Measurements from ENCODE around the gene TBC1D9. TPM values are rescaled to one million over a fixed set of nuclear protein-coding genes. Genes with fewer than 3 reads are reported as not detected.
A peak's percentile ranks its signal among the peaks of the same experiment; 100 is the strongest.

Gene TBC1D9
- total RNA-seq, 2 experiments from 2014 or later = 1.0 to 13.0 TPM

DNA sequence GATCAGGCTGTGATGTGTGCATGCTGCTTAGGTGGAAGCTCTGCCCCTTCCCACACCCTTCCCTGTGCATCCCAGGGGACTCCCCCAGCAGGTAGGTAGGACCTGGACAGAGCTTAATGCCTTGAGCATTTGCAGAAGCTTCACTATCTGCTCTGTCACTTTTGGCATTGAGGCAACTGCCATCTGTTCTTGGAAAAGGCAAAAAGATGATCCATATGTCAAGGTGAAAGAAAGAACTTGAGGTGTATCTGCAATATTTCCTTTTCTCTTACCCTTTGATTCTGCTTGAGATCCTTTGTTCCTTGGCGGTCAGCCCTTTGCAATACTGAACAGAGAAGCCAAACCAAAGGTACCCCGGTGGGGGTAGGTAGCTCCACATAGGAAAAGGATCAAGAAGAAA is 37.1 kb upstream of the TBC1D9 start:
- DNase-seq (ENCODE audit: low spot score) = no peak
- Histone ChIP-seq H3K4me2 (ENCODE audit: low read length) (no peak overlapping the region), H3K79me2 (ENCODE audit: insufficient read depth, low read depth, low read length) (no peaks in the 10 kb centered on the region), H3K36me3 (ENCODE audit: insufficient read depth, low read length) (no peaks in the 10 kb centered on the region; the same call in 1 of the 2 replicates), H2AFZ (ENCODE audit: low read length) (no peak overlapping the region), H3K9me2 (ENCODE audit: insufficient read depth, low read length) (no peaks in the 10 kb centered on the region), H3K9me3 (ENCODE audit: low read length) (peaks cover 6% of the 10 kb centered on the region), H4K20me1 (ENCODE audit: insufficient read depth, low read length) (no peaks in the 10 kb centered on the region), H3K27ac (ENCODE audit: low read depth, low read length, poor library complexity, severe bottlenecking) (no peak overlapping the region), H3K4me3 (ENCODE audit: low read depth, low read length, poor library complexity, severe bottlenecking) (no peak overlapping the region), H3K4me1 (ENCODE audit: insufficient read depth, low read length, poor library complexity, severe bottlenecking) (peaks cover 46% of the 10 kb centered on the region)
- intact Hi-C loops (cut with micrococcal nuclease; ENCODE audit: unreplicated experiment) = loop anchor here (5.0 kb wide), 1 partner anchor 36 kb away; the partner anchor contains the start of gene TBC1D9
- POLR2A ChIA-PET = interaction anchor here (0.6 to 1.3 kb wide), 5 partner anchors 9 to 1232 kb away, joined by 3 to 5 read pairs (median 4); no protein-coding TSS in a partner anchor
- CTCF ChIA-PET (ENCODE audit: unreplicated experiment) = no interaction called here
- no TSS peak for BruUV-seq (replicated peaks)
- TF ChIP-seq CTCF (conservative IDR thresholded peaks at IDR 0.05; ENCODE audit: low read length) = no peak
- no peak for TF ChIP-seq EZH2phosphoT487 (IDR thresholded peaks at IDR 0.05; ENCODE audit: borderline replicate concordance, low read depth, low read length)

DNA sequence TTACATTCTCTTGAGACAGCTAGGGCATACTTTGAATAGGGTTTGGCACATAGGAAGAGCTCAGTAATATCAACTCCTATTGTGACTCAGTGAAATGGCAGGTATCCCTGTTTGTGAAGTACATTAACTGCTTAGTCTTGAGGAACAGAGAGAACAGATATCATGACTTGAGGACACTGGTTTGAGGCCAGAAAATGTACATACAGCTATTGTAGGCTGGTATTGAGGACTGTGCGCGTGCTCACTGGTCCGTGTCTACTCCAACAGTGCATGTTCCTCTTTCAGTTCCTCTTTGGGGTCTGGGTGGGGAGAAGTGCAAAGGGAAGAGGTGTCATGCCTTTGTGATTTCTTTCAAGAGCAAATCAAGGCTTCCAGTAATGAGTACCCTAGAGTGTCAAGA is 34.6 kb upstream of the TBC1D9 start:
- BruUV-seq (replicated peaks) = no TSS peak
- H2AFZ ChIP-seq (ENCODE audit: low read length) = no peak overlapping the region
- peak; percentile 94 for DNase-seq (ENCODE audit: low spot score)
- peaks cover 6% of the 10 kb centered on the region for H3K9me3 ChIP-seq (ENCODE audit: low read length)
- no peaks in the 10 kb centered on the region for H4K20me1 ChIP-seq (ENCODE audit: insufficient read depth, low read length)
- peaks cover 46% of the 10 kb centered on the region for H3K4me1 ChIP-seq (ENCODE audit: insufficient read depth, low read length, poor library complexity, severe bottlenecking)
- H3K9me2 ChIP-seq (ENCODE audit: insufficient read depth, low read length) = no peaks in the 10 kb centered on the region
- POLR2A ChIA-PET = interaction anchor here (0.7 to 3.0 kb wide), 15 partner anchors 10 to 46 kb away, joined by 3 to 17 read pairs (median 6); partner anchors contain the start of gene TBC1D9
- peak overlapping the region; percentile 58 for H3K4me2 ChIP-seq (ENCODE audit: low read length)
- H3K36me3 ChIP-seq (ENCODE audit: insufficient read depth, low read length) = no peaks in the 10 kb centered on the region; the same call in 1 of the 2 replicates
- peak overlapping the region; percentile 12 for H3K4me3 ChIP-seq (ENCODE audit: low read depth, low read length, poor library complexity, severe bottlenecking)
- TF ChIP-seq CTCF (conservative IDR thresholded peaks at IDR 0.05; ENCODE audit: low read length) (no peak), EZH2phosphoT487 (IDR thresholded peaks at IDR 0.05; ENCODE audit: borderline replicate concordance, low read depth, low read length) (no peak)
- intact Hi-C loops (cut with micrococcal nuclease; ENCODE audit: unreplicated experiment) = loop anchor here (1.0 to 5.0 kb wide), 3 partner anchors 17 to 48 kb away; partner anchors contain the start of gene TBC1D9
- peak overlapping the region; percentile 47 for H3K27ac ChIP-seq (ENCODE audit: low read depth, low read length, poor library complexity, severe bottlenecking)
- H3K79me2 ChIP-seq (ENCODE audit: insufficient read depth, low read depth, low read length) = no peaks in the 10 kb centered on the region
- CTCF ChIA-PET (ENCODE audit: unreplicated experiment) = interaction anchor here (0.6 to 1.2 kb wide), 6 partner anchors 9 to 48 kb away, joined by 3 to 6 read pairs (median 4); partner anchors contain the start of gene TBC1D9

DNA sequence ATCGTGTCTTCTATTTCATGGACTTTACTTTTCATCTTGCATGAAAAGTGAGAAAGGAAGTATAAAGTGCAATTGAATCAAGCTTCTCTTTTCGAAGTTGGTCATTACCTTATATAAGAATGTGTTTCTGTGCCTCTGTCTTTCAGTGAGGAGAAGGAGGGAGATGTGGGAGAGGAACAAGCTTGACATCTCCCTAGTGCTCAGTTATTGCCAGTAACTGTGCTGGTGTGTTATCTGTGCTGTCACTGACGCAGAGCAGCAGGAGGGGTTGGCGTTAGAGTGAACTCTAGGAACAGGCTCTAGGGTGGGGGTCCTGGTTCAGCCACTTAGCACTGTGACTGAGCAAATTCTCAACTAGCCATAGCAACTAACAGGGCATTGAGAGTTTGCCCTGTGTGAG is 34.0 kb upstream of the TBC1D9 start:
- Histone ChIP-seq H3K79me2 (ENCODE audit: insufficient read depth, low read depth, low read length) (no peaks in the 10 kb centered on the region), H3K36me3 (ENCODE audit: insufficient read depth, low read length) (no peaks in the 10 kb centered on the region; the same call in 1 of the 2 replicates), H3K9me3 (ENCODE audit: low read length) (peaks cover 6% of the 10 kb centered on the region), H3K4me3 (ENCODE audit: low read depth, low read length, poor library complexity, severe bottlenecking) (peak overlapping the region; percentile 4), H3K27ac (ENCODE audit: low read depth, low read length, poor library complexity, severe bottlenecking) (peak overlapping the region; percentile 47), H4K20me1 (ENCODE audit: insufficient read depth, low read length) (no peaks in the 10 kb centered on the region), H3K9me2 (ENCODE audit: insufficient read depth, low read length) (no peaks in the 10 kb centered on the region), H3K4me1 (ENCODE audit: insufficient read depth, low read length, poor library complexity, severe bottlenecking) (peaks cover 46% of the 10 kb centered on the region), H2AFZ (ENCODE audit: low read length) (no peak overlapping the region), H3K4me2 (ENCODE audit: low read length) (peak overlapping the region; percentile 58)
- intact Hi-C loops (cut with micrococcal nuclease; ENCODE audit: unreplicated experiment) = loop anchor here (2.0 to 5.0 kb wide), 2 partner anchors 33 to 47 kb away; partner anchors contain the start of gene TBC1D9
- DNase-seq (ENCODE audit: low spot score) = no peak
- ChIA-PET POLR2A (interaction anchor here (1.1 to 3.0 kb wide), 11 partner anchors 10 to 40 kb away, joined by 3 to 17 read pairs (median 5); partner anchors contain the start of gene TBC1D9), CTCF (ENCODE audit: unreplicated experiment) (interaction anchor here (0.6 to 1.1 kb wide), 2 partner anchors 16 to 45 kb away, joined by 3 to 6 read pairs; no protein-coding TSS in a partner anchor)
- TF ChIP-seq CTCF (conservative IDR thresholded peaks at IDR 0.05; ENCODE audit: low read length) (no peak), EZH2phosphoT487 (IDR thresholded peaks at IDR 0.05; ENCODE audit: borderline replicate concordance, low read depth, low read length) (no peak)
- BruUV-seq (replicated peaks) = no TSS peak
